GM12801 (cell line): ENCODE results near the gene GRIN2C.

ENCODE experiments used
- TF ChIP-seq, protein P1 (sequence below): IDR thresholded peaks from one replicate; pipeline ENCODE4 v1.5.1; 2011; ENCODE audit warnings: control low read depth; ENCODE audit not compliant: insufficient read length; ENCODE audit errors: extremely low read depth

The GRIN2C gene

GRCh38 chr17:74852237-74853047 lies 7.2 kb downstream of the GRIN2C start:
- TF ChIP-seq, protein P1, sequence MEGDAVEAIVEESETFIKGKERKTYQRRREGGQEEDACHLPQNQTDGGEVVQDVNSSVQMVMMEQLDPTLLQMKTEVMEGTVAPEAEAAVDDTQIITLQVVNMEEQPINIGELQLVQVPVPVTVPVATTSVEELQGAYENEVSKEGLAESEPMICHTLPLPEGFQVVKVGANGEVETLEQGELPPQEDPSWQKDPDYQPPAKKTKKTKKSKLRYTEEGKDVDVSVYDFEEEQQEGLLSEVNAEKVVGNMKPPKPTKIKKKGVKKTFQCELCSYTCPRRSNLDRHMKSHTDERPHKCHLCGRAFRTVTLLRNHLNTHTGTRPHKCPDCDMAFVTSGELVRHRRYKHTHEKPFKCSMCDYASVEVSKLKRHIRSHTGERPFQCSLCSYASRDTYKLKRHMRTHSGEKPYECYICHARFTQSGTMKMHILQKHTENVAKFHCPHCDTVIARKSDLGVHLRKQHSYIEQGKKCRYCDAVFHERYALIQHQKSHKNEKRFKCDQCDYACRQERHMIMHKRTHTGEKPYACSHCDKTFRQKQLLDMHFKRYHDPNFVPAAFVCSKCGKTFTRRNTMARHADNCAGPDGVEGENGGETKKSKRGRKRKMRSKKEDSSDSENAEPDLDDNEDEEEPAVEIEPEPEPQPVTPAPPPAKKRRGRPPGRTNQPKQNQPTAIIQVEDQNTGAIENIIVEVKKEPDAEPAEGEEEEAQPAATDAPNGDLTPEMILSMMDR = no peak

GRCh38 chr17:74851612-74852236 lies 8.0 kb downstream of the GRIN2C start:
- TF ChIP-seq, protein P1 = no peak

DNA sequence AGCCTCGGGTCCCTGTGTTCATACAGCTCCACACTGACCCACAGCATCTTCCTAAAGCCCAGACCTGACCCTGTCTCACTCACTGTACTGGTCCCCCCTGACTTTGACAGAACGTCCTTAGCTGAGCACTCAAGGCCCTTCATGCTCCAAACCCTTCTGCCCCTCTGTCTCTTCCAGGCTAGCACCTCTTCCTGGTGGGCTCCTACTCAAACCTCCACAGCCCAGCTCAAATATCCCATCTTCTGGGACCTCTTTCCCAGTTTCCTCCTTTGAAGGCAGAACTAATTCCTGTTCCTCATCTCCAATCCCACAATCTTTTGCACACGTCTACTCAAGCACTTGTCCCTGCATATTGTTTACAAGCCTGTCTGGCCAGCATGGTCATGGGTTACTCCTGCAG lies 8.8 kb downstream of the GRIN2C start:
- TF ChIP-seq, protein P1 = no peak

GRCh38 chr17:74850310-74850709 lies 9.4 kb downstream of the GRIN2C start:
- TF ChIP-seq, protein P1 = no peak

- TF ChIP-seq, protein P1 = no peak
Measured at GRCh38 chr17:74848656-74849399, 10.9 kb downstream of the GRIN2C start.

DNA sequence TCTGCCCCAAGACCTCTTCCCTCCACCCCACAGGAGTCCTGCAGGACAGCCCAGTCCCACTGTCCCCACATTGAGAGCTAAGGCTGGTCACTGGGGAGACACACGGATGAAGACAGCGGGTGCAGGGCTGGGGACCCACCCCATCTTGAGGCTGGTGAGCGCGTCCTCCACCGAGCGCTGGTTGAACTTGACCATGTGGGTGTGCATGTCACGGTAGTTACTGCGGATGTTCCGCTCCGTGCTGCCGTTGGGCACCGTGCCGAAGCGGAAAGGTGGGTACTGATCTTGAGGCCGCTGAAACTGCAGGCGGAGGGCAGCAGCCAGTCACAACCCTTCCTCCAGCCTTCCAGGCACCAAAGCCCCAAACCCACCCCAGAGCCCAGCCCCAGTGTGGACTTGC lies 13.1 kb downstream of the GRIN2C start:
- TF ChIP-seq, protein P1 = no peak

DNA sequence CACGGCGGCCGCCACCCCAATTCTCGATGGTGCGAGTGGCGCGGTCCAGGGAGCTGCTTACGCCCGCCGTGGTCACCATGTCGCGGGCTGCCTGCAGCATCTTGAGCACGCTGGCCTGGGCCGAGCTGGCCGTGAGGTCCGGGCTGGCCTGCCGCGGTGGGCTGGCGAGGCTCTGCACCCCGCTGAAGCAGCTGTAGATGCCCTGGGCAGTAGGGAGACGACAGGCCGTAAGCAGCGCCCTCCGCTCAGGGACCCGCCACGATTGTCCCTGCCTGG lies 16.4 kb downstream of the GRIN2C start:
- TF ChIP-seq, protein P1 = no peak
